PC-3 (cell line): Measurements from ENCODE around the gene ARL4C.

Experiments used
- EZH2 ChIP-seq: fragments of 300-600 bp; sonication (generic); IDR thresholded peaks from one replicate; pipeline ENCODE4 v1.6.1; 2017; ENCODE audit warnings: antibody characterized with exemption, mild to moderate bottlenecking, low read length; ENCODE audit not compliant: unreplicated experiment
- EZH2phosphoT487 ChIP-seq: fragments of 300-600 bp; sonication (generic); IDR thresholded peaks from 2 replicates; pipeline ENCODE4 v1.6.1; 2018; ENCODE audit warnings: mild to moderate bottlenecking, antibody characterized with exemption, low read length, borderline replicate concordance
- TF ChIP-seq, protein P1 (sequence below): fragments of 300-600 bp; sonication (generic); conservative IDR thresholded peaks from 2 replicates; pipeline ENCODE4 v1.5.1; 2017; ENCODE audit warnings: antibody characterized with exemption, low read depth, mild to moderate bottlenecking, low read length

GRCh38 chr2:234448506-234449184 lies 48.2 kb downstream of the ARL4C start:
- TF ChIP-seq, protein P1, sequence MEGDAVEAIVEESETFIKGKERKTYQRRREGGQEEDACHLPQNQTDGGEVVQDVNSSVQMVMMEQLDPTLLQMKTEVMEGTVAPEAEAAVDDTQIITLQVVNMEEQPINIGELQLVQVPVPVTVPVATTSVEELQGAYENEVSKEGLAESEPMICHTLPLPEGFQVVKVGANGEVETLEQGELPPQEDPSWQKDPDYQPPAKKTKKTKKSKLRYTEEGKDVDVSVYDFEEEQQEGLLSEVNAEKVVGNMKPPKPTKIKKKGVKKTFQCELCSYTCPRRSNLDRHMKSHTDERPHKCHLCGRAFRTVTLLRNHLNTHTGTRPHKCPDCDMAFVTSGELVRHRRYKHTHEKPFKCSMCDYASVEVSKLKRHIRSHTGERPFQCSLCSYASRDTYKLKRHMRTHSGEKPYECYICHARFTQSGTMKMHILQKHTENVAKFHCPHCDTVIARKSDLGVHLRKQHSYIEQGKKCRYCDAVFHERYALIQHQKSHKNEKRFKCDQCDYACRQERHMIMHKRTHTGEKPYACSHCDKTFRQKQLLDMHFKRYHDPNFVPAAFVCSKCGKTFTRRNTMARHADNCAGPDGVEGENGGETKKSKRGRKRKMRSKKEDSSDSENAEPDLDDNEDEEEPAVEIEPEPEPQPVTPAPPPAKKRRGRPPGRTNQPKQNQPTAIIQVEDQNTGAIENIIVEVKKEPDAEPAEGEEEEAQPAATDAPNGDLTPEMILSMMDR: no peak
- no peak for TF ChIP-seq EZH2
- no peak for TF ChIP-seq EZH2phosphoT487
